RPMI7951 (cell line): Measurements from ENCODE around the gene TLE1. TPM values are rescaled to one million over a fixed set of nuclear protein-coding genes. Genes with fewer than 3 reads are reported as not detected.
"Not testable (repeated sequence)": the region's sequence is repeated elsewhere in the genome, so short reads cannot be mapped to it uniquely, and the experiment has no call there.

Source experiments
- DNase-seq: peaks from one replicate; pipeline ENCODE4 v3.0.0-alpha.2; 2012; ENCODE audit warnings: low read depth
- total RNA-seq: library from RNA; depleted of rRNA; stranded (reverse); fragments of >200 nt; shearing (Covaris generic); gene quantifications from 2 replicates; pipeline ENCODE4 v1.2.3, GENCODE V29; 2014; rRNA removed

The TLE1 gene
- total RNA-seq = 19.2 and 20.1 TPM in 2 replicates

DNA sequence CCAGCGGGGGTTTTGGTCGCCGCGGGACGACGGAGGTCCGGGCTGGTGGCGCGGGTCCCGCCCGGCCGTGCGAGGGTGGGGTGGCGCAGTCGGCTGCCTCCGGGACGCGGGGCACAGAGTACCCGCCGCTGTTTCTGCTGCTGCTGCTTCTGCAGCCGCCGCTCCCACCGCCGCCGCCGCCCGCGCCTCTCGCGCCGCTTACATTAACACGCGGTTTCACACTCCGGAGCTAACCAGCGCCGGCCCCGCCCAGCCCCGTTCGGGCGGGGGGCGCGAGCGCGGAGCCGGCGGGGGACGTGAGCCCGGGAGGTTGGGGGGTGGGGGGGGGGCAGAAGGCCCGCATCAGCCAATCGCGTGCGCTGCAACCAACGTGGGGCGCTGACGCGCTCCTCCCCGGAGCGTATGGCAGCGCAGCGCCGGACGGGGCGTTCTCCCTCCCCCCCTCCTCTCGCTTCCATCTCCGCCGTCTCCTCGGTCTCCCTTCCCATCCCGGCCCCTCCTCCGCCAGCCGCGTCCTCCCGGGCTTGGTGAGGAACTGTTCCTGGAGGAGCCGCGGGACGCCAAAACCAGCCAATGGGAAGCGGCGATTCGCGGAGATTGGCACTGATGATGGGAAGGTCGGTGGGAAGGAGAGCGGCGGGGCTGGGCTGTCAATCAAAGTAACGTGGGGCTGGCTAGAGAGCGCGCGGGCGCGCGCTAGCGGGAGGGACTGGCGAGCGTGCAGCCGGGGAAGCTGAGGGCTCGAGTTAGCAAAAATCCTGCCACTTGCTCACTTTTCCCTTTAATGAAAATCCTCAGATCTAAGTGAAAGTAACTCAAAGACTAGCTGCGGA is at the start of gene TLE1:
TSS of gene TLE1 (minus strand) at position 205 of the 833 bp plus-strand sequence. CDS start 1,307 bp downstream, outside the sequence.
- peak; percentile 99 for DNase-seq

DNA sequence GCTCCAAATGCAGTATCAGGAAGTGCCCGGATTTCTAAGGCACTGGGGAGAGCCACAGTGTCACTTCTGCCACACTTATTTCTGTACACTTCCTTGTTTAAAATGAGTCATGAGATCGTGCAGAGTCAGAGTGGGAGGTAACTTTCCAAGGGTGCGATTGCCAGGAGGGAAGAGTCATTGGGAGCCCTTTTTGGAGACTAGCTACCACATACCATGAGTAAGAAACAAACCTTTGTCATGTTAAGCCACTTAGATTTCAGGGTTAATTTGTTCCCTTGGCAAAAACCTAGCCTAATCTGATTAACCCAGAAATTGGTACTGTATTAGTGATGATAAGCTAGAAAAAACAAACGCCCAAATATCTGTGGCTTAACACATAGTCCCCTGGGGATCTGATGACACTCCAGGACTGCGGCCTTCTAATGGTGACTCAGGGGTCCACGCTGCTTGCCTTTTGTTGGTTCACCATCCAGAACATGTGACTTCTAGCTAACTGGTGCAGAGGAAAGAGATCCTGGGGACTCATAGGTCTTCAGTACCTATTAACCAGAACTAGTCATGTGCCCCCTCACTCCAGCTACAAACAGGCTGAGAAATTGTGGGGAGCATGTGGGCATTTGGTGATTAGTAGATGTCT is 48.6 kb upstream of the TLE1 start:
- DNase-seq = peak; percentile 87

GRCh38 chr9:81730498-81730897 is 41.2 kb upstream of the TLE1 start:
- not testable (repeated sequence) for DNase-seq

DNA sequence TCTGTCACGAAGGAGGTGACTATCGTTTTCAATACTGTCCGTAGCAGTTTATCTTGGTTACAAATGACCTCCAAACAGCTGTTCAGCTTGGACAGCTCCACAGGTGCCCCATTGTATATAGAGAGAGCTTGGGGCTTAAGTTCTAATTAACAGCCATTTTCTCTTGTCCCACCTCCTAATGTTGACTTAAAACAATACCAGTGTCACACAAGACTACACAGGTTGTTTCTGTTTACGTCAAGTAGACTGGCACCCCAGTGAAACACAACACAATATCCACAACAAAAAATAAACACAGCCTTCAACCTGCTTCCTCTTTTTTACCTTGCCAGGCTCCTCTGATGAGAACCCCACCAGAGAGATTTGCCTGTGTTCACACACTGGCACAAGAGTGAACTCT is 39.8 kb upstream of the TLE1 start:
- no peak for DNase-seq

GRCh38 chr9:81724242-81724889 is 35.0 kb upstream of the TLE1 start:
- peak; percentile 10 for DNase-seq

DNA sequence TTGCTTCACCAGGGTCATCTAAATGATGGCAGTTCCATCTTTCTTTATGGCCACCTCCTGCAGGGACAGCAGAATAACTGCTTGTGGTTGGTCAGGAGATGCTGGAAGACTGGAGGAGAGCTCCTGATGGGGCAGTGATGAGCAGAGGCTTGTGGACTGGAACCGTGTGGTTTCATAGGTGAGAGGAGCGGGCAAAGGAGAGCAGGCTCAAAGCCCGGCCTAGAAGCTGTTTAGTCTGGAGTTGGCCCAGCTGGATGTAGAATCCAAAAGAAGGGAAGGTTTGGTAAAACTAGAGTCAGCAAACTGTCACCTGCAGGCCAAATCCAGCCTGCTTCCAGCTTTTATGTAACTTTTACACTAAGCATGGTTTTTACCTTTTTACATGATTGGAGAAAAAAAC is 32.9 kb upstream of the TLE1 start:
- DNase-seq = no peak

DNA sequence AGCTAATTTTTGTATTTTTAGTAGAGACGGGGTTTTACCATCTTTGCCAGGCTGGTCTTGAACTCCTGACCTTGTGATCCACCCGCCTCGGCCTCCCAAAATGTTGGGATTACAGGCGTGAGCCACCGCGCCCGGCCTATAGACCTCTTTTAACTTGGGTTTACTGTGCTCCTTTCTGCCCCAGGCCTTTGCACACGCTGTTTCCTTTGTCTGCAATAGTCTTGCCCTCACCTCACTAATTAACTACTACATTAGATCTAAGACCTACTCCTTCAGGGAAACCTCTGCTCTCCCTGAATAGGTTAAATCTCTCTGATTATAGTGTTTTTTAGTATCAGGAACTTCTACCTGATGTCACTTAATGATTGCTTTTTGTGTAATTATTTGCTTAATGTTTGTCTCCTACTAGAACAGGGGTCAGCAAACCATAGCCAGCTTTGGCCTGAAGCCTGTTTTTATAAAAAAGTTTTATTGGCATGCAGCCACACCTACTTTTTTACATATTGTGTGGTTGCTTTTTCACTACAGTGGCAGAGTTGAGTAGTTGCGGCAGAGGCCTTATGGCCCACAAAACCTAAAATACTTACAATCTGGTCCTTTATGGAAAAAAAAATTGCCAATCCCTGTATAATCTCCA is 31.2 kb upstream of the TLE1 start:
- DNase-seq = no peak

- no peak for DNase-seq
These were observed 30.6 kb upstream of the TLE1 start for GRCh38 chr9:81719972-81720371.

- no peak for DNase-seq
These were observed 28.9 kb upstream of the TLE1 start for GRCh38 chr9:81718244-81718643.

GRCh38 chr9:81717747-81718077 is 28.4 kb upstream of the TLE1 start:
- DNase-seq = no peak

DNA sequence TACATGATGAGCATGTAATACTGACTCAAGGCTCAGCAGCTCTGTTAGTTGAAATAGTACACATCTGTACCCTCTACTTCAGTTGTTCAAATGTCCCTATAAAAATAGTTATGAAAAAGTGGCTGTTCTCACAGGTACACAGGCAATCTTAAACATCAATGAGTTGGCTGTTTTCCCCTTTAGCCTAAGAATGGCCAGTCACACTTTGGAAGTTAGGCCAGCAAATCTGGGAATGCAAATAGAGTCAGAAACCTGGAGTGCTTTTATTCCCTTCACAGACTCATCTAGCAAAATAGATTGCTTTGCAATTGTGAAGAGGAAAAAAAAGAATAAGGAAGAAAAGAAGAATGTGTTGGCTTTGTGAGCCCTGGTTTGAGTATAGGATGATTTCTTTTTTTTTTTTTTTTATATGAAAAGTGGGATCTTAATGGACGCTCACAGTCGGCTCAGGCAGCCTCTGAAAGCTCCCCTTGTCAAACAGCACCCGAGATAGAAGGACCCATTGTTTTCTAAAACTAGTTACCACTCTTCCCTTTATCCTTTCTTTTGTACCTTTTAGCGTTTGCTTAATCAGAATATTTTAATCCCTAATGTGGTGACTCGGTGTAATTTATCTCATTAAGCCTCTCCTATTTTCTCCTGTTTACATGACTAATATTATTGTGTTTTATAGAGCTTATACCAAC is 27.9 kb upstream of the TLE1 start:
- no peak for DNase-seq

DNA sequence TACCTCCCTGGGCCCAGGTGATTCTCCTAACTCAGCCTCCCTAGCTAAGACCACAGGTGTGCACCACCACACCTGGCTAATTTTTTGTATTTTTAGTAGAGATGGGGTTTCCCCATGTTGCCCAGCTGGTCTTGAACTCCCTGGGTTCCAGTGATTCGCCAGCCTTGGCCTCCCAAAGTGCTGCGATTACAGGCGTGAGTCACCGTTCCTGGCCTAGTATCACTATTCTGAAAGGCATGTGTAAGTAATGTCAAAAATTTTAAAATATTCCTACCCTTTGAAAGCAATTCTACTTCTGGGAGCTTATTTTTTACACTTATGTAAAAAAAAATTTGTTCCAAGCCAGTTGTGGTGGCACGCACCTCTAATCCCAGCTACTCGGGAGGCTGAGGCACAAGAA is 27.1 kb upstream of the TLE1 start:
- no peak for DNase-seq

GRCh38 chr9:81705578-81705977 is 16.2 kb upstream of the TLE1 start:
- no peak for DNase-seq

DNA sequence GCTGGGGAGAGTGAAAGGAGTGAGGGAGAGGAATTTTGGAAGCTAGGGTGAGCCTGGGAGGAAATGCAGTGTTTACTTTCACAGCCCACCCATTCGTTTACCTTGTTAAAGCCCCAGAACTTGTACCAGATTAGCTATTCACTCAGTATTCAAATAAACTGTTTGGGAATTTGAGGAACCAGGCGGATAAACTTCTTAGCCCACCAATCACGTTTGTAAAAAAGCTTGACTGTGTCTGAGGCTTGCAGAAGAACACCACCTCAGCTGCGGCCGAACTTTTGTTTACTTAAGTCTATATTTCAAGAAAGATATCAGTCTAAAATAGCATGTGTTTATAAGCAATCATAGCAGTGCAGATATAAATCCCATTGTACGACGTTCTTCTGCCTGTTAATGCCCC is 5.2 kb upstream of the TLE1 start:
- DNase-seq = no peak

- DNase-seq = peak; percentile 87
These were observed 4.5 kb upstream of the TLE1 start for GRCh38 chr9:81693671-81694378.

GRCh38 chr9:81690251-81690851 is 1.0 kb upstream of the TLE1 start:
- peak; percentile 54 for DNase-seq

- not testable (repeated sequence) for DNase-seq
These were observed 329 bp downstream of the TLE1 start for GRCh38 chr9:81689093-81689342.

DNA sequence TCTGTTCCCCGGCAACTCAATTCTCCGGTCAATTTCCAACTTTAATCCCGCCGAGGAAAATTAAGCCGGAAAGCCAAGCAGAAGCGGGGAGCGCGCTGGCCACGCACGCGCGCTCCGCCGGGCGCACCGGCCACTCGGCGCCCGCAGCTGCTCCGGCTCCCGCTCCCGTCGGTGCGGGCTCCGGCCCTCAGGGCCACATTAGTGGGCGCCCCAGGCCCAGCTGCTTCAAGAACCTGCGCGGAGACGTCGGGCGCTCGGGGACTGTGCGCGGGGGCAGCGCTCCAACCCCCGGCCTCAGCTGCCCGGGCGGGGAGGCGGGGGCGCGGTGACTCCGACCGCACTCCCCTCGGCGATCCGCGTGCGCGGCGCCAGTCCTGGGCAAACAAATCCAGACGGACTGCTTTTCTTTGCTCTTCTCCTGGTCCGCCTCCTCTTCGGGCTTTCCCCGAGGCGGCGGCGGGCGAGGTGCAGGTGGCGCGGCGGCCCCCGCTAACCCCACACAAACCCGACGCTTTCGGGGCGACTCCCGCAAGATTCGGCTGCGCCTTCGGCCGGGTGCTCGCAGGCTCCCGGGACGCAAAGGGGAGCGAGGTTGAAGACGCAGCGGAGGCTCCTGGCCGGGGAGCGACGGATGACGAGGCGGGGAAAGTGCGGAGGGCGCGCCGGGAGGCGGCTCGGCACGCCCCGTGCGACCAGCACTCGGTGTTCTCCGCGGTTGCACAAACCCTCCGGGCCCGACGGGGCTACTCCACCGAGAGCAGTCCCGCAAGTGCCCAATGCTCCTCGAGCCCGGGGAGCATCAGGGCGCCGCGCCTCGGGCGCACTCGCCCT is 870 bp downstream of the TLE1 start:
- DNase-seq = peak; percentile 33

DNA sequence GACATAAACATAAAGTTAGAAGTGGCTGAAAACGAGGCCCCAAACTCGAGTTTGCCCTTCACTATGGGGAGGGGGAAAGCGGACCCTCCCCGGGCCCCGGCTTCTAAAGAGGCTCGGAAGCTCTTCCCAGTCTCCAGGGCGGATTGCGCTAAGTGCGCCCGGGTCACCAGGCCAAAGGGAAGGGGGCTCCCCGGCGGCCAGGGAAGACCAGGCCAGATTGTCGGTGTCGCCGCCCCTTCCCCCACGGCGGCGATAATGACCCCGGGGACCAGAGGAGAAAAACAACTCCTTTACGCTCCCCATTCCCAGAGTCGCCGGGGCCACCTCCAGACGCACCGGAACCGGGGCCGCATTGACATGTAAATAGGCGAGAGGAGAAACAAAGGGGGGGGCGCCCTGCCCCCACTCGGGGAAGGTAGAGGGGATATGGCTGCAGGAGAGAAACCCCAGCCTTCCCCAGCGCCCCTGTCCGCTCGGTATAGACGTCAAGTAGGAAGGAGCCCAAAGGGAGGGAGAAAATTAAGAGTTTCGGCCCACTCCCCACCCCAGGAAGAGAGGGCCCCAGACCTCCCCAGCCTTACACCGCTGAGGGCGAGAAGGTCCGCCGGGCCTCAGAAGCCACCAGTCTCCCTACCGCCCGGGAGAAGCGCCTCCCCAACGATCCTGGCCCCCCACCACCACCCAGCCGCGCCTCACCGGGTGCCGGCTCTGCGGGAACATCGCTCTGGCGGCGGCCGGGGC is 1.7 kb downstream of the TLE1 start:
- peak; percentile 9 for DNase-seq
